Nephron (organoid): ENCODE data around the gene IWS1.

Experiments used
- H3K27ac Mint-ChIP-seq, 3 experiments: 2 replicates each; pipeline ENCODE4 v1.8.0; 2020; ENCODE audit warnings: mixed read lengths in 3 of 3, mild to moderate bottlenecking in 2 of 3, moderate library complexity in 1 of 3
- H3K27me3 Mint-ChIP-seq: 2 replicates; pipeline ENCODE4 v1.8.0; 2021; ENCODE audit warnings: low read depth, mild to moderate bottlenecking, moderate library complexity, mixed read lengths
- H3K36me3 Mint-ChIP-seq: 2 replicates; pipeline ENCODE4 v1.8.0; 2020; ENCODE audit warnings: low read depth, mixed read lengths
- H3K4me1 Mint-ChIP-seq: 2 replicates; pipeline ENCODE4 v1.8.0; 2020; ENCODE audit warnings: mixed read lengths
- H3K4me3 Mint-ChIP-seq, 3 experiments: 2 replicates each; pipeline ENCODE4 v1.8.0; 2020; ENCODE audit warnings: mild to moderate bottlenecking in 3 of 3, mixed read lengths in 3 of 3, moderate library complexity in 2 of 3
- H3K9me3 Mint-ChIP-seq: 2 replicates; pipeline ENCODE4 v1.8.0; 2020; ENCODE audit warnings: mixed read lengths
- CTCF ChIP-seq, 3 experiments: fragments of 200-600 bp; sonication (generic); IDR thresholded peaks; one replicate each; pipeline ENCODE4 v1.5.0; 2021; ENCODE audit warnings: antibody characterized with exemption in 3 of 3; ENCODE audit not compliant: unreplicated experiment in 3 of 3

The IWS1 gene

GRCh38 chr2:127567351-127567854 is 41.1 kb upstream of the IWS1 start:
- peaks cover 11% of the 10 kb centered on the region for H3K4me1 Mint-ChIP-seq
- no peak overlapping the region for H3K4me3 Mint-ChIP-seq
- H3K27me3 Mint-ChIP-seq, result peaks cover 20% of the 10 kb centered on the region
- no peaks in the 10 kb centered on the region for H3K36me3 Mint-ChIP-seq
- no peak overlapping the region for H3K27ac Mint-ChIP-seq
- H3K9me3 Mint-ChIP-seq, result peaks cover 2% of the 10 kb centered on the region
- no peak for TF ChIP-seq CTCF (IDR thresholded peaks at IDR 0.05; ENCODE audit: unreplicated experiment in 3 of 3)

DNA sequence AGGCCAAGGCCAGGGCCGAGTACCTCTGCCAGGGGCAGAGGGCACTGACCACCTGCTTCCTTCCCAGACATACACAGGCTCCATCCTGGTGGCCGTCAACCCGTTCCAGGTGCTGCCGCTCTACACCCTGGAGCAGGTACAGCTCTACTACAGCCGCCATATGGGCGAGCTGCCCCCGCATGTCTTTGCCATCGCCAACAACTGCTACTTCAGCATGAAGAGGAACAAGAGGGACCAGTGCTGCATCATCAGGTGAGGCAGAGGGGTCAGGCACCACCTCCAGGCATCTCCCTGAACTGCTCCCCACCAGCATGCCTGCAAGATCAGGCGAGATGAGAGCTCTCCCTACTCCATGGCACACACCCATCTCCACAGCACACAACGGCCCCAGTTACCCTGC is 40.3 kb upstream of the IWS1 start:
- no peak overlapping the region for H3K27ac Mint-ChIP-seq
- no peaks in the 10 kb centered on the region for H3K36me3 Mint-ChIP-seq
- H3K4me3 Mint-ChIP-seq, result no peak overlapping the region
- H3K4me1 Mint-ChIP-seq, result peaks cover 10% of the 10 kb centered on the region
- H3K9me3 Mint-ChIP-seq, result peaks cover 2% of the 10 kb centered on the region
- no peak for TF ChIP-seq CTCF (IDR thresholded peaks at IDR 0.05; ENCODE audit: unreplicated experiment in 3 of 3)
- peaks cover 23% of the 10 kb centered on the region for H3K27me3 Mint-ChIP-seq

GRCh38 chr2:127566139-127566417 is 39.8 kb upstream of the IWS1 start:
- peaks cover 22% of the 10 kb centered on the region for H3K27me3 Mint-ChIP-seq
- no peak for TF ChIP-seq CTCF (IDR thresholded peaks at IDR 0.05; ENCODE audit: unreplicated experiment in 3 of 3)
- peaks cover 10% of the 10 kb centered on the region for H3K4me1 Mint-ChIP-seq
- no peak overlapping the region for H3K4me3 Mint-ChIP-seq
- peaks cover 2% of the 10 kb centered on the region for H3K9me3 Mint-ChIP-seq
- no peak overlapping the region for H3K27ac Mint-ChIP-seq
- no peaks in the 10 kb centered on the region for H3K36me3 Mint-ChIP-seq

- peaks cover 5% of the 10 kb centered on the region for H3K4me1 Mint-ChIP-seq
- no peak overlapping the region for H3K4me3 Mint-ChIP-seq
- H3K27ac Mint-ChIP-seq, result no peak overlapping the region
- H3K36me3 Mint-ChIP-seq, result no peaks in the 10 kb centered on the region
- H3K27me3 Mint-ChIP-seq, result peaks cover 22% of the 10 kb centered on the region
- TF ChIP-seq CTCF (IDR thresholded peaks at IDR 0.05; ENCODE audit: unreplicated experiment in 3 of 3), result no peak
- H3K9me3 Mint-ChIP-seq, result peaks cover 2% of the 10 kb centered on the region
These were observed 39.2 kb upstream of the IWS1 start for GRCh38 chr2:127565261-127566138.

DNA sequence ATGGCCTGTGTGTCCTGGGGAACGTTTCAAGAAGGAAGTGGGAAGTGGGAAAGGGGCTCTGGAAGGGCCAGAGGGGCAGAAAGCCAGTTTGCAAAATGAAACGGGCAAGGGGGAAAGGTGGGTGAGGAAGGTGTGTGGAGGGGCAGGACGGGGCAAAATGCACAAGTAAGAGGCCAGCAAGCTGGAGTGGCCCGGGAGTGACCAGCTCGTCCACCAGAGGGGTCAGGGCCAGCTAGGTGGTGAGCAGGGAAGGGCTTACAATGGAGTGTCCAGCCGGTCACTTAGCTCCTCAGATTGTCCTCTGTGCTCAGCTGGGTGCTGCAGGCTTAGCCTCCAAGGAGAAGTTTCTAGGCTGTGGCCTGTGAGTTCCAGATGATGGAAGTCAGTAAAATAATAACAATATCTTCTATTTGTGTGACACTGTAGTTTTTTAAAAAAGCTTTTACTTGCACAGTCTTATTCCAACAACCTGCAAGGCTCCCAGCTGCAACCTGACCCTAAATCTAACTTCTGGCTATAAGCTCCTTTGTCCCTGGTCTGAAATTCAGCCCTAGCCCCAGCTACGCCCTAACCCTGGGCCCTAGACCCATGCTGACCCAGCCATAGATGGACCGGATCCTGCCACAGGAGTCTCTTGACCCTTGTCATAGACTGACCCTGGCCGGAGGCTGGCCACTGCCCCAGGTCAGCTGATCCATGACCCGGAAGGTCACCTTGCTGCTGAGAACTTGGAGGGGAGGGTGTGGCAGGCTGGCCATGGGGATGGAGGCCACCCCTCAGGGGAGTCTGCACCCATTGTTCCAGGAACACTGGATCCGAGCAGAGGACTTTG is 38.4 kb upstream of the IWS1 start:
- Mint-ChIP-seq H3K27me3 (peaks cover 21% of the 10 kb centered on the region), H3K9me3 (peaks cover 2% of the 10 kb centered on the region), H3K27ac (no peak overlapping the region), H3K36me3 (no peaks in the 10 kb centered on the region), H3K4me3 (no peak overlapping the region), H3K4me1 (no peaks in the 10 kb centered on the region)
- TF ChIP-seq CTCF (IDR thresholded peaks at IDR 0.05; ENCODE audit: unreplicated experiment in 3 of 3), result no peak
